Kidney glomerular epithelial cell (primary cell): ENCODE data around the gene SAA4.
"Not testable (repeated sequence)": the region's sequence is repeated elsewhere in the genome, so short reads cannot be mapped to it uniquely, and the experiment has no call there.

Experiments
- DNase-seq: peaks from one replicate; lab custom pipeline; 2025; lab: John Stamatoyannopoulos, UW

Gene SAA4

GRCh38 chr11:18246379-18247190 is 10.0 kb upstream of the SAA4 start:
- not testable (repeated sequence) for DNase-seq

- peak; percentile 10 for DNase-seq
Measured at GRCh38 chr11:18245396-18245795, 8.8 kb upstream of the SAA4 start.

GRCh38 chr11:18243783-18244362 is 7.3 kb upstream of the SAA4 start:
- peak; percentile 66 for DNase-seq

- no peak for DNase-seq
Measured at GRCh38 chr11:18239655-18240054, 3.1 kb upstream of the SAA4 start.

- DNase-seq: no peak
Measured at GRCh38 chr11:18235394-18236334, 938 bp downstream of the SAA4 start.

GRCh38 chr11:18233912-18234311 is 2.7 kb downstream of the SAA4 start:
- DNase-seq: no peak

GRCh38 chr11:18230859-18231258 is 5.7 kb downstream of the SAA4 start:
- no peak for DNase-seq

GRCh38 chr11:18229501-18229900 is 7.1 kb downstream of the SAA4 start:
- no peak for DNase-seq

GRCh38 chr11:18225913-18226312 is 10.7 kb downstream of the SAA4 start:
- no peak for DNase-seq

GRCh38 chr11:18223591-18224387 is 12.8 kb downstream of the SAA4 start:
- DNase-seq: no peak

- no peak for DNase-seq
Measured at GRCh38 chr11:18222814-18223421, 13.7 kb downstream of the SAA4 start.

- no peak for DNase-seq
Measured at GRCh38 chr11:18221274-18221876, 15.2 kb downstream of the SAA4 start.

GRCh38 chr11:18209058-18209457 is 27.5 kb downstream of the SAA4 start:
- DNase-seq: no peak

GRCh38 chr11:18204771-18205170 is 31.8 kb downstream of the SAA4 start:
- no peak for DNase-seq

- DNase-seq: no peak
Measured at GRCh38 chr11:18204220-18204619, 32.4 kb downstream of the SAA4 start.

- peak; percentile 20 for DNase-seq
Measured at GRCh38 chr11:18203723-18204122, 32.9 kb downstream of the SAA4 start.

- DNase-seq: not testable (repeated sequence)
Measured at GRCh38 chr11:18197738-18198137, 38.9 kb downstream of the SAA4 start.

GRCh38 chr11:18196532-18196931 is 40.1 kb downstream of the SAA4 start:
- DNase-seq: no peak

GRCh38 chr11:18193010-18193409 is 43.6 kb downstream of the SAA4 start:
- DNase-seq: no peak

- no peak for DNase-seq
Measured at GRCh38 chr11:18191376-18191775, 45.2 kb downstream of the SAA4 start.
